NCI-H2107 treated with DMSO at 0.1 percent for 48 hours (cell line): ENCODE data around the gene METTL26.

Source experiments
- DNase-seq: peaks from one replicate; lab custom pipeline; 2025; ENCODE audit not compliant: unreplicated experiment; lab: John Stamatoyannopoulos, UW

The METTL26 gene

GRCh38 chr16:636206-637080 is at the start of gene METTL26:
TSS of gene METTL26 (minus strand) at chr16:636305. CDS start at chr16:636290, 15 bp downstream.
- DNase-seq, result peak; percentile 74

GRCh38 chr16:684961-685696 is 49.0 kb upstream of the METTL26 start:
- DNase-seq, result peak; percentile 78

- peak; percentile 83 for DNase-seq
Measured at GRCh38 chr16:684071-684794, 48.1 kb upstream of the METTL26 start, which contains the start of gene JMJD8. TSS of gene JMJD8 (minus strand) at chr16:684334. CDS start at chr16:684319, 15 bp downstream.

GRCh38 chr16:683396-684070 is 47.4 kb upstream of the METTL26 start:
- no peak for DNase-seq

GRCh38 chr16:682493-683395 is 46.6 kb upstream of the METTL26 start:
- no peak for DNase-seq

GRCh38 chr16:681746-682427 is 45.8 kb upstream of the METTL26 start:
- no peak for DNase-seq

- DNase-seq, result no peak
Measured at GRCh38 chr16:680967-681745, 45.1 kb upstream of the METTL26 start.

GRCh38 chr16:680625-680945 is 44.5 kb upstream of the METTL26 start:
- no peak for DNase-seq

- DNase-seq, result peak; percentile 43
Measured at GRCh38 chr16:679814-680624, 43.9 kb upstream of the METTL26 start, which contains the start of gene STUB1. TSS of gene STUB1 (plus strand) at chr16:680410. CDS start at chr16:680526, 116 bp downstream.

GRCh38 chr16:678858-679813 is 43.0 kb upstream of the METTL26 start:
- DNase-seq, result no peak

- no peak for DNase-seq
Measured at GRCh38 chr16:678209-678857, 42.2 kb upstream of the METTL26 start.

- DNase-seq, result peak; percentile 53
Measured at GRCh38 chr16:677316-678190, 41.4 kb upstream of the METTL26 start.

- DNase-seq, result peak; percentile 85
Measured at GRCh38 chr16:676913-677312, 40.8 kb upstream of the METTL26 start.

GRCh38 chr16:676565-676902 is 40.4 kb upstream of the METTL26 start:
- peak; percentile 48 for DNase-seq

GRCh38 chr16:675884-676564 is 39.9 kb upstream of the METTL26 start:
- DNase-seq, result no peak
